Ishikawa (cell line): ENCODE data around the gene SLC30A10.

Experiments
- CEBPB ChIP-seq: IDR thresholded peaks from 2 replicates; pipeline ENCODE4 v1.6.1; 2012
- CREB1 ChIP-seq: IDR thresholded peaks from 2 replicates; pipeline ENCODE4 v1.6.1; 2012; ENCODE audit warnings: low read depth
- EGR1 ChIP-seq: IDR thresholded peaks from 2 replicates; pipeline ENCODE4 v1.6.1; 2012
- EP300 ChIP-seq: IDR thresholded peaks from 2 replicates; pipeline ENCODE4 v1.6.1; 2012; ENCODE audit warnings: borderline replicate concordance
- FOXM1 ChIP-seq: IDR thresholded peaks from 2 replicates; pipeline ENCODE4 v1.6.1; 2012; ENCODE audit warnings: low read depth, borderline replicate concordance
- NFIC ChIP-seq: IDR thresholded peaks from 2 replicates; pipeline ENCODE4 v1.6.1; 2012
- RAD21 ChIP-seq: IDR thresholded peaks from 2 replicates; pipeline ENCODE4 v1.6.1; 2012; ENCODE audit warnings: low read depth
- TAF1 ChIP-seq: IDR thresholded peaks from 2 replicates; pipeline ENCODE4 v1.6.1; 2012; ENCODE audit warnings: low read depth, mild to moderate bottlenecking
- TCF12 ChIP-seq: IDR thresholded peaks from 2 replicates; pipeline ENCODE4 v1.6.1; 2012; ENCODE audit warnings: low read depth
- YY1 ChIP-seq: IDR thresholded peaks from 2 replicates; pipeline ENCODE4 v1.6.1; 2012; ENCODE audit warnings: low read depth
- TF ChIP-seq, protein P1 (sequence below): IDR thresholded peaks from 2 replicates; pipeline ENCODE4 v1.6.1; 2012
- TF ChIP-seq, protein P2 (sequence below): IDR thresholded peaks from 2 replicates; pipeline ENCODE4 v1.6.1; 2012; ENCODE audit warnings: low read depth, mild to moderate bottlenecking

DNA sequence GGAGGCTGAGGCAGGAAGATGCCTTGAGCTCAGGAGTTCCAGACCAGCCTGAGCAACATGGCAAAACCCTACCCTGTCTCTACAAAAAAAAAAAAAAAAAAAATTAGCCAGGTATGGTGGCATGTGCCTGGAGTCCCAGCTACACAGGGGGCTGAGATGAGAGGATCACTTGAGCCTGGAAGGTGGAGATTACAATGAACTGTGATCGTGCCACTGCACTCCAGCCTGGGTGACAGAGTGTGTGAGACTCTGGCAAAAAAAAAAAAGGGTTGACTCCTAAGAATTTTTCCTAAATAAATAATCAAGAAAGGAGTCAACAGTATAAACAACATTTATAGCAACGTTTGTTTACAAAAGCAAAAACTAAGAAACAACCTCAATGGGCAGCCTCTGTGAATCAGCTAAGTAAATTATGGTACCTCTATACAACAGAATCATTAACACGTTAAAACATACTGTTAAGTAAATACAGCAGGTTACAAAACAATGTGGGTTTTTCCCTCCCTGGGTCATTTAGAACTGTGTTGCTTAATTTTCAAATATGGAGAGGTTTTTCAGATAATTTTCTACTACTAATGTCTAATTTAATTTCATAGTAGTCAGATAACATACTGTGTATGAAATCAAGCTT lies 56.8 kb downstream of the SLC30A10 start:
- no peak for TF ChIP-seq CREB1
- no peak for TF ChIP-seq TCF12
- no peak for TF ChIP-seq YY1
- TF ChIP-seq FOXM1, result no peak
- TF ChIP-seq, protein P1, sequence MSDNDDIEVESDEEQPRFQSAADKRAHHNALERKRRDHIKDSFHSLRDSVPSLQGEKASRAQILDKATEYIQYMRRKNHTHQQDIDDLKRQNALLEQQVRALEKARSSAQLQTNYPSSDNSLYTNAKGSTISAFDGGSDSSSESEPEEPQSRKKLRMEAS, result no peak
- no peak for TF ChIP-seq RAD21
- TF ChIP-seq TAF1, result no peak
- no peak for TF ChIP-seq NFIC
- TF ChIP-seq CEBPB, result no peak
- TF ChIP-seq EGR1, result no peak
- TF ChIP-seq, protein P2, sequence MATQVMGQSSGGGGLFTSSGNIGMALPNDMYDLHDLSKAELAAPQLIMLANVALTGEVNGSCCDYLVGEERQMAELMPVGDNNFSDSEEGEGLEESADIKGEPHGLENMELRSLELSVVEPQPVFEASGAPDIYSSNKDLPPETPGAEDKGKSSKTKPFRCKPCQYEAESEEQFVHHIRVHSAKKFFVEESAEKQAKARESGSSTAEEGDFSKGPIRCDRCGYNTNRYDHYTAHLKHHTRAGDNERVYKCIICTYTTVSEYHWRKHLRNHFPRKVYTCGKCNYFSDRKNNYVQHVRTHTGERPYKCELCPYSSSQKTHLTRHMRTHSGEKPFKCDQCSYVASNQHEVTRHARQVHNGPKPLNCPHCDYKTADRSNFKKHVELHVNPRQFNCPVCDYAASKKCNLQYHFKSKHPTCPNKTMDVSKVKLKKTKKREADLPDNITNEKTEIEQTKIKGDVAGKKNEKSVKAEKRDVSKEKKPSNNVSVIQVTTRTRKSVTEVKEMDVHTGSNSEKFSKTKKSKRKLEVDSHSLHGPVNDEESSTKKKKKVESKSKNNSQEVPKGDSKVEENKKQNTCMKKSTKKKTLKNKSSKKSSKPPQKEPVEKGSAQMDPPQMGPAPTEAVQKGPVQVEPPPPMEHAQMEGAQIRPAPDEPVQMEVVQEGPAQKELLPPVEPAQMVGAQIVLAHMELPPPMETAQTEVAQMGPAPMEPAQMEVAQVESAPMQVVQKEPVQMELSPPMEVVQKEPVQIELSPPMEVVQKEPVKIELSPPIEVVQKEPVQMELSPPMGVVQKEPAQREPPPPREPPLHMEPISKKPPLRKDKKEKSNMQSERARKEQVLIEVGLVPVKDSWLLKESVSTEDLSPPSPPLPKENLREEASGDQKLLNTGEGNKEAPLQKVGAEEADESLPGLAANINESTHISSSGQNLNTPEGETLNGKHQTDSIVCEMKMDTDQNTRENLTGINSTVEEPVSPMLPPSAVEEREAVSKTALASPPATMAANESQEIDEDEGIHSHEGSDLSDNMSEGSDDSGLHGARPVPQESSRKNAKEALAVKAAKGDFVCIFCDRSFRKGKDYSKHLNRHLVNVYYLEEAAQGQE, result no peak
- no peak for TF ChIP-seq EP300
